PC-3 (cell line): ENCODE data around the gene EXOSC7. TPM values are rescaled to one million over a fixed set of nuclear protein-coding genes. Genes with fewer than 3 reads are reported as not detected.

ENCODE experiments used
- ATAC-seq: fragments of 200-7000 bp; cut with Tn5 transposase; 2 replicates; pipeline ENCODE4 v1.9.1; 2020; ENCODE audit warnings: mild to moderate bottlenecking, moderate library complexity
- BruUV-seq: library from RNA; stranded (reverse); fragments of 400-500 nt; replicated peaks from 2 replicates; lab custom pipeline; 2021; lab: Mats Ljungman, UMichigan
- CTCF ChIA-PET: fragments of 300-600 bp; sonication (Branson Sonifier 250); formaldehyde crosslinking; loops from one replicate; lab custom pipeline; 2022; ENCODE audit warnings: antibody characterized with exemption; lab: Charles Lee
- POLR2A ChIA-PET: fragments of 300-600 bp; sonication (Branson Sonifier 250); formaldehyde crosslinking; loops from one replicate; lab custom pipeline; 2022; ENCODE audit warnings: antibody characterized with exemption; ENCODE audit not compliant: unreplicated experiment; lab: Charles Lee
- DNase-seq: peaks from one replicate; pipeline ENCODE4 v3.0.0-alpha.2; 2015
- H2AFZ ChIP-seq: fragments of 300-600 bp; sonication (generic); 2 replicates; pipeline ENCODE4 v1.6.0; 2016; ENCODE audit warnings: antibody characterized with exemption, low read length
- H3F3A ChIP-seq: fragments of 300-600 bp; sonication (generic); one replicate; pipeline ENCODE4 v1.6.0; 2017; ENCODE audit warnings: antibody characterized with exemption, low read length, control low read depth, mild to moderate bottlenecking; ENCODE audit not compliant: unreplicated experiment
- H3K27ac ChIP-seq: fragments of 300-600 bp; sonication (generic); 2 replicates; pipeline ENCODE4 v1.5.1; 2016; ENCODE audit warnings: mild to moderate bottlenecking, low read length
- H3K27me3 ChIP-seq: fragments of 300-600 bp; sonication (generic); 2 replicates; pipeline ENCODE4 v1.6.1; 2016; ENCODE audit warnings: low read length, mixed read lengths
- H3K36me3 ChIP-seq: fragments of 300-600 bp; sonication (generic); 2 replicates; pipeline ENCODE4 v1.6.1; 2016; ENCODE audit warnings: low read depth, mixed run types, low read length, mixed read lengths
- H3K4me1 ChIP-seq: fragments of 300-600 bp; sonication (generic); 2 replicates; pipeline ENCODE4 v1.5.1; 2016; ENCODE audit warnings: low read length; ENCODE audit not compliant: insufficient read depth
- H3K4me2 ChIP-seq: fragments of 300-600 bp; sonication (generic); 2 replicates; pipeline ENCODE4 v1.6.0; 2016; ENCODE audit warnings: low read length
- H3K4me3 ChIP-seq: fragments of 300-600 bp; sonication (generic); 2 replicates; pipeline ENCODE4 v1.5.1; 2016; ENCODE audit warnings: mild to moderate bottlenecking, low read length, mixed read lengths
- H3K79me2 ChIP-seq: fragments of 300-600 bp; sonication (generic); 2 replicates; pipeline ENCODE4 v1.6.1; 2017; ENCODE audit warnings: low read length, mixed read lengths
- H3K9ac ChIP-seq: fragments of 300-600 bp; sonication (generic); 2 replicates; pipeline ENCODE4 v1.6.0; 2016; ENCODE audit warnings: mild to moderate bottlenecking, low read length
- H3K9me2 ChIP-seq: fragments of 300-600 bp; sonication (generic); replicated peaks from 2 replicates; pipeline ENCODE4 v1.6.1; 2016; ENCODE audit warnings: mixed run types, low read length, mixed read lengths
- H3K9me3 ChIP-seq: fragments of 300-600 bp; sonication (generic); 2 replicates; pipeline ENCODE4 v1.6.1; 2016; ENCODE audit warnings: low read length, mixed read lengths
- H4K20me1 ChIP-seq: fragments of 300-600 bp; sonication (generic); 2 replicates; pipeline ENCODE4 v1.6.1; 2016; ENCODE audit warnings: low read length, mixed read lengths
- CTCF ChIP-seq: fragments of 300-600 bp; sonication (generic); conservative IDR thresholded peaks from 2 replicates; pipeline ENCODE4 v1.5.1; 2017; ENCODE audit warnings: antibody characterized with exemption, low read depth, mild to moderate bottlenecking, low read length
- EZH2 ChIP-seq: fragments of 300-600 bp; sonication (generic); IDR thresholded peaks from one replicate; pipeline ENCODE4 v1.6.1; 2017; ENCODE audit warnings: antibody characterized with exemption, mild to moderate bottlenecking, low read length; ENCODE audit not compliant: unreplicated experiment
- EZH2phosphoT487 ChIP-seq: fragments of 300-600 bp; sonication (generic); IDR thresholded peaks from 2 replicates; pipeline ENCODE4 v1.6.1; 2018; ENCODE audit warnings: mild to moderate bottlenecking, antibody characterized with exemption, low read length, borderline replicate concordance
- intact Hi-C: fragments of 100-400 bp; cut with micrococcal nuclease; formaldehyde crosslinking; loops from 2 replicates; pipeline ENCODE4 v1.9.0; 2023
- total RNA-seq: library from RNA; depleted of rRNA; stranded (reverse); fragments of >200 nt; gene quantifications from 2 replicates; pipeline ENCODE4 v1.2.3, GENCODE V29; 2014

The EXOSC7 gene
- total RNA-seq, 1 experiment from 2014 or later = 81.5 TPM

GRCh38 chr3:44995142-44995770 lies 19.2 kb downstream of the EXOSC7 start:
- Histone ChIP-seq H3K4me1 (peaks cover 42% of the 10 kb centered on the region), H3K4me3 (no peak overlapping the region), H3F3A (peaks cover 6% of the 10 kb centered on the region), H3K27me3 (no peaks in the 10 kb centered on the region), H3K9ac (no peak overlapping the region), H3K79me2 (peaks cover 50% of the 10 kb centered on the region), H2AFZ (no peak overlapping the region), H3K9me3 (no peaks in the 10 kb centered on the region), H4K20me1 (peaks cover 13% of the 10 kb centered on the region; the same call in 1 of the 2 replicates), H3K4me2 (0 out of 2 replicates have a peak overlapping the region, but pooled peaks have one; percentile 7), H3K36me3 (peaks cover 53% of the 10 kb centered on the region), H3K9me2 (no peaks in the 10 kb centered on the region), H3K27ac (peak overlapping the region; percentile 68)
- DNase-seq (peak; percentile 64), ATAC-seq (peak; percentile 51)
- intact Hi-C loops = no loop called here
- no peak for TF ChIP-seq EZH2phosphoT487
- no peak for TF ChIP-seq EZH2
- no peak for TF ChIP-seq CTCF
- BruUV-seq = no TSS peak
- POLR2A ChIA-PET = interaction anchor here (0.6 kb wide), 1 partner anchor 674 kb away, joined by 4 read pairs; no protein-coding TSS in a partner anchor
- CTCF ChIA-PET = no interaction called here

GRCh38 chr3:44996556-44996969 lies 20.5 kb downstream of the EXOSC7 start:
- Histone ChIP-seq H3K79me2 (peaks cover 39% of the 10 kb centered on the region), H3K27ac (no peak overlapping the region), H3K9me3 (no peaks in the 10 kb centered on the region), H3K36me3 (peaks cover 50% of the 10 kb centered on the region), H3K4me1 (peaks cover 42% of the 10 kb centered on the region), H3K4me3 (no peak overlapping the region), H2AFZ (no peak overlapping the region), H3K27me3 (no peaks in the 10 kb centered on the region), H3K9ac (no peak overlapping the region), H4K20me1 (peaks cover 13% of the 10 kb centered on the region; the same call in 1 of the 2 replicates), H3K9me2 (no peaks in the 10 kb centered on the region), H3F3A (peaks cover 6% of the 10 kb centered on the region), H3K4me2 (no peak overlapping the region)
- DNase-seq (no peak), ATAC-seq (no peak)
- intact Hi-C loops = no loop called here
- TF ChIP-seq EZH2phosphoT487 (no peak), CTCF (no peak), EZH2 (no peak)
- BruUV-seq = no TSS peak
- ChIA-PET CTCF (no interaction called here), POLR2A (interaction anchor here (0.7 kb wide), 1 partner anchor 621 kb away, joined by 9 read pairs; no protein-coding TSS in a partner anchor)

GRCh38 chr3:44999782-45000181 lies 23.7 kb downstream of the EXOSC7 start:
- no TSS peak for BruUV-seq
- no peaks in the 10 kb centered on the region for H3K9me3 ChIP-seq
- intact Hi-C loops = no loop called here

More at GRCh38 chr3:44999782-45000181, 23.7 kb downstream of the EXOSC7 start:
- peaks cover 12% of the 10 kb centered on the region for H3K4me1 ChIP-seq
- peaks cover 49% of the 10 kb centered on the region for H3K36me3 ChIP-seq
- peaks cover 7% of the 10 kb centered on the region; the same call in 1 of the 2 replicates for H4K20me1 ChIP-seq
- ChIA-PET CTCF (no interaction called here), POLR2A (no interaction called here)
- no peak overlapping the region for H3K9ac ChIP-seq
- H3K9me2 ChIP-seq = no peaks in the 10 kb centered on the region
- no peaks in the 10 kb centered on the region for H3K27me3 ChIP-seq
- DNase-seq (no peak), ATAC-seq (no peak)
- TF ChIP-seq EZH2phosphoT487 = no peak
- no peak for TF ChIP-seq EZH2
- TF ChIP-seq CTCF = no peak
- H3F3A ChIP-seq = no peaks in the 10 kb centered on the region
- H3K27ac ChIP-seq = no peak overlapping the region
- H3K79me2 ChIP-seq = peaks cover 22% of the 10 kb centered on the region
- no peak overlapping the region for H3K4me2 ChIP-seq
- H3K4me3 ChIP-seq = no peak overlapping the region
- H2AFZ ChIP-seq = no peak overlapping the region
